Stimulated activated naive CD4-positive, alpha-beta T cell (primary cell): Measurements from ENCODE around the gene TTK.

Source experiments
- DNase-seq, 6 experiments: peaks; one replicate each; lab custom pipeline; 2025; lab: John Stamatoyannopoulos, UW

The TTK gene

DNA sequence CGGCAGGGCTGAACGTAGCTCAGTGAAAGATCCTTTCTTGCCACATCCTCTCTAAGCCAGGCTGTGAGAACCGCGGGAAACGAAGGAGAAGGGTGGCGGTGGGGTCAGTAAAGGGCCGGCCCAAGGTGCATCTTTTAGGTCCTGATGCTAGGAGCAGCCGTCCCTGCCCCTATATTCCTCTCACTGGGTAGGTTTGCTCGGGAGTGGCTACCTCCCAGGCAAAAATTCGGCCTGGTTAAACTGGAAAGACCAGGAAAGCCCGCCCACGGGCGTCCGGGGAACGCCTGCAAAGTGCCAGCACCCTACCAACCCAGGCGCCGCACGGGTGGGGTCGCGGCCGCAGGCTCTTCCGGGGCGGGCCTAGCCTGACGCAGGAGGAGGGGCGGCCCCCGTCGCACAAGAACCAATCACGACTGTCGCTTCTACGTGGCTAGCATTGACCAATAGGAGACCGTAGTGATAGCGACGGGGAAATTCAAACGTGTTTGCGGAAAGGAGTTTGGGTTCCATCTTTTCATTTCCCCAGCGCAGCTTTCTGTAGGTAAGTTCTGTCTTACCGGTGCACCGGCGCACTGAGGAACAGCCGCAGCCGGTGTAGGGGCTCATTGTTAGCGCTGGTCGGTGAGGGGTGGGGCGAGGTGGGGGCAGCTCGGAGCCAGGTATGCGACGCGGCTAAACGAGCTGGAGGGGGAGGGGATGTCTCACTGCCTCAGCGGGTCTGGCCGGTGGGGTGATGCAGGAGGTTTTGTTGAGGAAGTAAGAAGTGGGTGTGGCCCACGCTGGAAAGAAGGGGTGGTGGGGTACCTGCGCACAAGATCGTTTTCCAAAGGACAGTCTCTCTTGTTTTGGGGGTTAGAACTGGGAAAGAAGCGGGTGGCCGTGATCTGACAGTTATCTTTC, at the start of gene TTK:
Gene TTK (plus strand): TSS at position 477 of the 900 bp plus-strand sequence. CDS start 1,195 bp downstream, outside the sequence.
- peak; percentile 85 to 93 (median 89) for DNase-seq

DNA sequence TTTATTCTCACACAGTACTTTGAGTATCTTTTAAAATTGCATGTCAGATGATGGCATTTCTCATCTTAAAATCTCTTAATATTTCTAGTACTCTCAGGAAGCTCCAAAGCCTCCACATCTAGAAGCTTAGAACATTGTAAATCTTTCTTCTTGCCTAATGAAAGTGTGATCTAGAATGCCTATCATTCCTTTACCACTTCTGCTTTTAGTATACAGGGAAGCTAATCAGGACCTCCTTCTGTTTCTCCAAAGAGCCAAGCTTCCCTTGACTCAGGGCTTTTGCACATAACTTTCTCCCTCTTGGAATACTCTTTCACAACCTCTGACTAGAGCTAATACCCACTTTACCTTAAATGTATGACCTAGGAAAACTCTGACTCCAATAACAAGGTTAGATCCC, 49.6 kb upstream of the TTK start:
- no peak for DNase-seq

DNA sequence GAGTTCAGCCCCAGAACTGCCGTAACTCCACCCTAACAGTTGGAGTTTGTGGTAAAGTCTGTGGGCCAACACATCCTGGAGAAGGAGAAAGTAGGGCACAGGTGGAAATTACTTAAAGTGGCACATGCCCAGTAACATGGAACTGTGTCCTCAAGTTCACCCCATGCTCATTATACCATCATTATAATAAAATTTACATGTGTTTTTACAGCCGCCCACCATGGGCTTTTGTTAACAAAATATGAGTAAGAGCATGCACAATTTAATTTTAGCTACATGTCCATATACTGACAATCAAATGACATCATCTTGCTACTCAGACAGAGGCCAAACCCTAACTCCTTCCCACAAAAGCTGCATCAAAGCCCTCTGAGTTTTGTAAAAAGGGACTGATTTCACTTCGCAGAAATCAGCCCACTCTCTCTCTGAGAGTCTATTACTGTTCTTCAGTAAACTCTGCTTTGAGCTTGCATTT, 39.8 kb upstream of the TTK start:
- DNase-seq = no peak

DNA sequence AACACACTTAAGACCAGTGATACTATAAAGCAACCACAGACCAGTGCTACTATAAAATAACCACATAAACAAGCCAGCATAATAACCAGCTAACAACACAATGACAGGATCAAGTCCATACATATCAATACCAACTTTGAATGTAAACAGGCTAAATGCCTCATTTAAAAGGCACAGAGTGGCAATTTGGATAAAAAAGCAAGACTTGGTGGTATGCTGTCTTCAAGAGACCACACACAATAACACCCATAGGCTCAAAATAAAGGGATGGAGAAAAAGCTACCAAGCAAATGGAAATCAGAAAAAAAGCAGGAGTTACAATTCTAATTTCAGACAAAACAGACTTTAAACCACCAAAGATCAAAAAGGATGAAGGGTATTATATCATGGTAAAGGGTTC, 37.3 kb upstream of the TTK start:
- DNase-seq = no peak

DNA sequence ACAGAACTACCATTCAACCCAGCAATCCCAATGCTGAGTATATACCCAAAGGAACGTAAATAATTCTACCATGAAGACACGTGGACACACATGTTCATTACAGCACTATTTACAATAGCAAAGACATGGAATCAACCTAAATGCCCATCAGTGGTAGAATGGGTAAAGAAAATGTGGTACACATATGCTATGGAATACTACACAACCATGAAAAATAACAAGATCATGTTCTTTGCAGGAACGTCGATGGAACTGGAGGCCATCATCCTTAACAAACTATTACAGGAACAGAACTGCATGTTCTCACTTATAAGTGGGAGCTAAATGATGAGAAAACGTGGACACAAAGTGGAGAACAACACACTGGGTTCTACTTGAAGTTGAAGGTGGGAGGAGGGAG, 34.7 kb upstream of the TTK start:
- DNase-seq = no peak

DNA sequence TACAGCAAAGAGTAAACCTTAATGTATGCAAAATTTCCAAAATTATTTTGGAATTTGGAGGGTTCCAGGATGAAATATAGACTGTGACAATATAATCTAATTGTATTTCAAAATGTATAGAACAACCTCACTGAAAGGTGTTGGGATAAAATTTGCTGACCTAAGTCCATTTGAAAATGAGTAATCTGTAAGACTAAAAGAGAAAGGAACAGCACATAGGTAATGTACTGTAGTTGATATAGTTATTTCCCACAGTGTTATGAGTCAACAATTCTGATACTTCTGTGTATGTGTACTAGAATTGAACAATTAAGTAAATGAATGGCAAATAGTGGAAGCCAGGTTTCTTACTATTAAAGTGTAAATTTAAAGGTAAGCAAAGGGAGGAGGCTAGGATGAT, 33.3 kb upstream of the TTK start:
- no peak for DNase-seq

DNA sequence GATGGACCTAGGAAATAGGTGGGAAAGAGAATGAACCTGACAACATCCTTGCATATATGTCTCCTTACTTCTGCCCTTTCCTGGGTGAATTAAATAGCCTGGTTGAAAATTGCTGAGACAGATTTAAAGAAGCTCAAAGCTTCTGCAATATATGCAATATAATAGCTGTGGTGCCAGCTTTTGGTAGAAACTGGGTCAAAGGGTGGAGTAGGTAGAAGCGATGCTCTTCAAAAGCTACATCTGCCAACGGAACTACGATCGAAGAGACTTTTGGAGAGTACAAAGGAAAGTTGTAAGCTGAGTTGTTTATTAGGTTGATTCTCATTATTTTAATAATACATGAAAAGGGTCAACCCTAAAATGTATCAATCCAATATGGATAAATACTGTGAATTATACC, 22.8 kb upstream of the TTK start:
- no peak for DNase-seq

DNA sequence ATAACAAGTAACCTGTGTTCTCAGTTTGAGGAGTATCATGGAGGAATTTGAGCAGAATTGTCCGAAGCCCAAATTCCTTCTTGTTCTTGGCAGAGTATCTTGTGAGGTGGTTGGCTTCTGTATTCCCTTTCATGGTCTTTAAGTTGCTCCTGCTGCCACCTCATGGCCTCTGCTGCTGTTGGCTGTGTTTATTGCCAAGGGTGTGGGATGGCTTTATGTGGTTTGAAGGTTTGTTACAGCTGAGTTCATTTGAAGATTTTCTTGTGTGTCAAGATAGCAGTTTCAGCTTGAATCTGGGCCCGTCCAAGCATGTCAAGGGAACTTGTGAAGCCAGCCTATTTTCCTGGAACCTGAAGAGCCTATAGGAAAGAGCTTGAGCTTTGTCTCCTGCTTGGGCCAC, 20.2 kb upstream of the TTK start:
- no peak for DNase-seq

DNA sequence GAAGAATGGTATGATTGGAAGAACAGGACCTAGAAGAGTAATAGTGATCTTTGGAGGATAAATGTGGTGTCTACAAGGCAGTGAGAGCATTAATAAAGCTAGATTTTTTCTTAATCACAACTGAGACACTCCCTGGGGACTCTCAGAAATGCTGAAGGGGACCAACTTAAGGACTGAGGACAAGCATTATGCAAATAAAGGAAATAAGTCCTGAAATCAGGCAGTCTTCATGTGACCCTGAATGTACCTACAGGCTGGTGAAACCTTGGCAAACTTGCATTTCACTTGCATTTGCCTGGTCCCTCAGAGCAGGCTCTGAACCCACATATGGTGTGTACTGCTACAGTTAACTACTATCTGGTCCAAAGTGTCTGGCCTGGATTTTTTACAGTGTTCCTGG, 19.3 kb upstream of the TTK start:
- DNase-seq = no peak

DNA sequence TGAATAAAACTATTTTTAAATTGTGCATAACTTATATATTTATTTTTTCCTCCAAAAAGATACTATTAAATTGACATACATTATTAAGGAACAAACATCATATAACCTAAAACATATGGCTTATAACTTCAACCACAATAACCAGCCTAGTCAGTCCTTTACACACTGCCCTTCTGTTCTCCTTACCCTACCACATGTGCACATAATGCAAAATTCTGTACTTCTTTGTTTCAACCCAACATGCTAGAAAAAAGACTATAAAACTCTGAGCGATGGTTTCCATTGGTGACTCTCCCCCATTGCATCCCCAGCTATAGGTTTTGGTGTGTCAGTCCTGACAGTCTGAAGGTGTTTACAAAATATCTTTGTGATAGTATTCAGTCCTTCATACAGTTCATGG, 14.8 kb upstream of the TTK start:
- DNase-seq = no peak

DNA sequence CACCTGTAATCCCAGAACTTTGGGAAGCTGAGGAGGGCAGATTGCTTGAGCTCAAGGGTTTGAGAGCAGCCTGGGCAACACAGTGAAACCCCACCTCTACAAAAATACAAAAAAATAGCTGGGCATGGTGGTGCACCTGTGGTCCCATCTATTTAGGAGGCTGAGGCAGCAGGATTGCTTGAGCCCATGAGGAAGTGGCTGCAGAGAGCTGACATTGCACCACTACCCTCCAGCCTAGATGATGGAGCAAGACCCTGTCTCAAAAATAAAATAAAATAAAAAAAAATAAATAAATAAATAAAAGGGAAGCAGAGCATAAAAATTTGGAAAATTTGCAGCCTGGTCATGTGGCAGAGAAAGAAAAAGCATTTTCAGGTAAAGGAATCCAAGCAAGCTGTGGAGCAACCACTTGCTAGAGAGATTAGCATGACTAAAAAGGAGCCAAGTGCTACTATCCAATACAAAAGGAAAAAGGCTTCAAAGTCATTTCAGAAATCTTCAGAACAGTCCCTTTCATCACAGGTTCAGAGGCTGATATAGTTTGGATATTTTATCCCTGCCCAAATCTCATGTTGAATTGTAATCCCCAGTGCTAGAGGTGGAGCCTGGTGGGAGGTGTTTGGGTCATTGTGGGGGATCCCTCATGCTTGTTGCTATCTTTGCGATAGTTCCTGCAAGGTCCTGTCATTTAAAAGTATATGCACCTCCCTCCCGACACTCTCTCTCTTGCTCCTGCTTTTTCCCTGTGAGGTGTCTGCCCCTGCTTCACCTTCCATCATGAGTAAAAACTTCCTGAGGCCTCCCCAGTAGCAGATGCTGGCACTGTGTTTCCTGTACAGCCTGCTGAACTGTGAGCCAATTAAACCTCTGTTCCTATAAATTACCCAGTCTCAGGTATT, 11.2 kb upstream of the TTK start:
- no peak for DNase-seq

DNA sequence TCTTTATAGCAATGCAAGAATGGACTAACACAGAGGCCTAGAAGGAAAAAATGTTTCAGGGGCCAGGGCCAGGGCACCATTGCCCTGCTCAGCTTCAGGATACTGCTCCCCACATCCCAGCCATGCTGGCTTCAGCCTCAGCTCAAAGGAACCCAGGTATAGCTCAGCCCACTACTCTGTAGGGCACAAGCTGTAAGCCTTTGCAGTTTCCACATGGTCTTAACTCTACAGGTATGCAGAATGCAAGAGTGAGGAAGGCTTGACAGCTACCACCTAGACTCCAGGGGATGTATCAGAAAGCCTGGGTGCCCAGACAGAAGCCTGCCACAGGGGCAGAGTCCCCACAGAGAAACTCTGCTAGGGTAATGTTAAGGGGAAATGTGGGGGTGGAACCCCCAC, 10.5 kb upstream of the TTK start:
- DNase-seq = no peak

DNA sequence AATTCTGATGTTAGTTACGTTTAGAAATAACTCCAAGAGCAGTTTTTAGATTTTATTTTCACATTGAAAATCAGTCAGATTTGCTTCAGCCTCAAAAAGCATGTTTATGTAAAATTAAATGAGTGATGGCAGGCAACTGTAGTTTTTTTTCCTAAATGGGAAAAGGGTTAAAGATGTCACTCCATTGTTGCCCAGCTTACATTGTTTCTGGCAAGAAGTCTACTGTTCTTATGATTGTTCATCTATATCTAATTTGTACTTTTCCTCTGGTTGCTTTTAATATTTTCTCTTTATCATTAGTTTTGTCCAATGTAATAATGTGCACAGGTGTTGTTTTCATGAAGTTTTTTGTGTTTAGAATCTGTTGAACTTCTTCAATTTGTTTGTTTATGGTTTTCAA, 6.7 kb upstream of the TTK start:
- no peak for DNase-seq

DNA sequence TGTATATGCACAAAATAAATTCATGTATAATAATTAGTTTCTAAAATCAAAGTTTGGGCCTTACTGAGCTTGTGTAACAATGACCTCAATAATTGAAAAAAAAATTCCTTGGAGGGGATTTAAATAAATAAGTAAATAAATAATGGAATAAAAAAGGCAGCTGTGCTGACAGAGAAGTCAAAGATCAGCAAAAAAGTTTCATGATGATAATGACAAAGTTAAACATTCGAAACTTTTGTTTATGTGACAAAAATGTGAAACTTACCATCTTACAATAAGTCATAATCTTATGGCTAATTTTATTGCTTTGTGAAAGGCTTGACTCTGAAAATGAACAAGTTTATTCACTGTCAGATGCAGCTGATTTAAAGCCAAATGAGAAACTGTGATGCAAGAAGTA, 3.1 kb upstream of the TTK start:
- no peak for DNase-seq

DNA sequence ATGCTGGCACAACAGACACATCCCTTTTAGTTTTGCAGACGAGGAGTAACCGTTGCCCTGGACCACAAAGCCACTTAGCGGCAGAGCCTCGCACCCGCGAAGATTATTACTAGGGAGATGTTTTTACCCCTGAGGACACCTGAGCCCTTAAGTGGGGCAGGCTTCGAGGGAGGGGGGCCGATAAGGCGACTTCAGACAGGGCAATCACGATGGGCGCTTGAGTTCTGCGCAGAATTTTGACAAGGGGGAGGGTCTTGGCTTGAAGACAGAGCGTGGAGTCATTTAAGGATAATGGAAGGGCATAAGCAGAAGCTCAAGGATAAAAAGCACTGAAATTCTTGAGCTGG, 650 bp upstream of the TTK start:
- DNase-seq = peak in 4 of 6 experiments; percentile 30 to 59 (median 48)

DNA sequence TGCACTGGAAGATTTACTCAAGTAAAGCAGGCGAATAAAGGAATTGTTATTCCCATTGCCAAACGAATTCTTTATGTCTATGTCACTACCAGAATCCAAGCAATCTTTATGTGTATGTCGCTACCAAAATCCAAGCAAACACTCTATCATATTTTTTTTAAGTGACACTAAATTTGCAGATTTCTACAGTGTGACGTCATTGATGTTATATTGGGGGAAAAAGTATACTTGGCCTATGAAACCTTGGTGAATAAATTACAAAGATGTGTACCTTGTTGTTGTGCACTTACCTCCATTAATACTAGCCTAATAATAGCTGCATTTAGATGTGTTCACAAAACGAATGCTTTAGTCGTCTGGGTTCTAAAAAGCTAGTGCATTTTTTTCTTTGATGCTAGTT, 957 bp downstream of the TTK start:
- no peak for DNase-seq

DNA sequence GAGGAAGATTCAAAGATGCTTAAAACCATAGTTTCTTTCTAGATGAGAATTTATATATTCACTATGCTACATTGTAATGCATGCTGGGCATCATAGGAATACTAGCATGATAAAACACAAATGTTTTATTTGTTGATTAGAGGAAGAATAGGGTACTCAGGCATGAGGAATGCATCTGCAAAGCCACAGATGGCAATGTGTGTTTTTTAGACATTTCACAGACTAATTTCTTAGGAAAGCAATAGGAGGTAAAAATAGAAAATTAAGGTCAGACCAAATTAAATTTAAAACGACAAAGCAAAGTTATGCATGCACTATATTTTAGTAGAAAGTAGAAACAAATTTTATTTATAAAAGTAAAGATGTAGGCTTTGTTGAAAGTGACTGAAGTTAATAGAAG, 2.1 kb downstream of the TTK start:
- DNase-seq = no peak

DNA sequence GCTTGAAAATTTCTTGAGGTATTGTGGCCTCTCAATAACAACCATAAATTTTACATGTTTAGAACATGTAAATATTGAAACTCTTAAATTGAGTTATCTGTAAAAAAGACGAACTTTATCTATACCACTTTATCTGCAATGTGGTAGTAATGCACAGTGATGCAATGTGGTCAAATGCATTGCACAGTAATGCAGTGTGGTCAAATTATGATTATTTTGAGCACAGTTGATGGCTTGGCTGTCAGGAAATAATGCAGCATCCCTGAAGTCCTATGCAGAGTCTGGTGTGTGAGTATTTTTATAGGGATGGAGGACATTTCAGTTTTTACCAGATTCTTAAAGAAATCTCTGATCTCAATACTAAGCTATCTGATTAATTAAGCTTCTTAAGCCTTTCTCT, 5.1 kb downstream of the TTK start:
- DNase-seq = no peak

DNA sequence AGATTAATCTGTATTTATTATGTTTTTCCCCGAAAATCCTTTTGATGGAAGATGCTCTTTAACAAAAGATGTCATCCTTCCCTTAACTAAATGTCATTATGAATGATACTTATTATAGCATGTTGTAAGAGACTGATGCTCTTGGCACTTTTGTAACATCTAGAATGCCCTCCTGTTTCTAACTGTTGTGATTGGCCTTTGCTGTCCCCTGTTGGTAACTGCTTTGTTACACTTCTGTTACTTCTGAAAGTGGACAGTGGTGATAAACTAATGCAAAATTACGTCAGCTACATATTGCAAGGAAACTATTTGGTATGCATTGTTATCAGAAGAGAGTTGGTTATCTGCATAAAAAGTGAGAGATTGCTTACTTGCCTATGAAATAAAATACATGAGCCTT, 5.8 kb downstream of the TTK start:
- DNase-seq = no peak

DNA sequence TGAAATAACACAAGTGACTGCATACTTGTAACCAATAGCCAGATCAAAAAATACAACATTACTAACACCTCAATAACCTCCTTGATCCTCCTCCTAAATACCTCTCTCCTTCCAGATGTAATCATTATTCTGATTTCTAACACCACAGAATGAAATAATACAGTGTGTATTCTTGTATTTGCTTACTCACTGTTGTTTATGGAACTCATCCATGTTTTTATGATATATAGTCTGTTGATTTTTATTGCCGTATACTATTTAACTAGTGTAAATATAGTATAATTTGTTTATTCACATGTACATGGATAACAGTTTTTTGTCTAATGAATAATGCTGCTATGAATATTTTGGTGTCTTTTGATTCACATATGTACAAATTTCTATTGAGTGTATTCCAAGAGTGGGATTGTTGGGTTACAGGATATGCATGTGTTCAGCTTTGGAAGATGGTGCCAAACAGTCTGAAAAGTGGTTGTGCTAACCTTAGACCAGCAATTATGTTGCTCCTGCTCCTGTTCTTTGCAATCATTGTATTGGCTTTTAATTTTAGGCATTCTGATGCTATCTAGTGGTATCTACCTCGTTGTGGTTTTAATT, 11.5 kb downstream of the TTK start:
- no peak for DNase-seq

DNA sequence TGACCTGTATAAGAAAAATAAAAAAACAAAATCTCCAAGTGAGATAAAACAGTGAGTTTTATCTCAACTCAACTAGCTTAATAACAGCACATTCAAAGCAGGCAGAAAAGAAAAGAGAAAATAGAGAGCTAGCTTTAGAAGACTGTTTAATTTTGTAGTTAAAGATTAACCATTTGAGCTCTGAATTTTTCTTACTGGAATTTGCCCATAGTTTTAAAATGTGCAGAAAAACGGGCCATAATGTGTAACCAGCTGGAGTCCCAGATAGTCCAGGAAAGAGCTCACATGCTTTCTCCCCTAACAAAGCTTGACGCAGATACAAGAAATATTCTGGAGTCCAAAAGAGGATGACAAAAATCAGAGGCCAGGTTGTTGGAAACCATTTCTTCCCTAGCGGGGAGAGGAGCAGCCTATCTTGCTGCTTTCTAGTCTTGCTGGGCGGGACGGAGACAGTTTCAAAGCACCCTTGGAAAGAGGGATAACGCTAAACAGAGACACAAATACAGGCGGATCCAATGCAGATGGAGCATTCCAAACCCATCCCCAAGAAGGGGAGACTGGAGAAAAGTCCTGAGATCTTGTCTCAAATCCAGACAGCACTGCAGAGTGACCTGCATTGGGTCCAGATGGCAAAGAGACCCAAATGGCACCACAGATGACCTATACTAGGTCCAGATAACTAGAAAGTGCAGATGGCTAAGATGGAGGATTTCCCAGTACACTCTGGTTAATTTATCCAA, 16.1 kb downstream of the TTK start:
- no peak for DNase-seq

DNA sequence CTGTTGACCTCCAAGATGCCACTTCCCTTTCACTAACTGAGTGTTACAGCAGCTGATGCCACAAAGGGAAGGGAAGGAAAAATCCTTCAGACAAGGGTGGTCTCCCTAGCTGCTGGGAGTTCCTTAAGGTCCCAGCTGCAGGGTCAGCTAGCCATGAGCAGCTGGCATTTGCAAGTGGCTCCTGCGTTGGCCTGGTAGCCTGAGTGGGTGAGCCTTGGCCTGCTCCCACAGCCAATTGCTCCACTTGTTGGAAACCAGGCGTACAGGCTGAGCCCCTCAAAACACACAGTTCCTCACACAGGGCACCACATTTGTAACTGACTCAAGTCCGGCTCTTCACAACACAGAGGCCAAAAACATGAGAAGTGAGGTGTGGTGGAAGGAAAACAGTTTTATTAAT, 16.7 kb downstream of the TTK start:
- DNase-seq = no peak
